DMS 273 (cell line): ENCODE measurements around the gene UTP11.
"Not testable (repeated sequence)": the region's sequence is repeated elsewhere in the genome, so short reads cannot be mapped to it uniquely, and the experiment has no call there.

Experiments
- DNase-seq: peaks from one replicate; lab custom pipeline; 2025; ENCODE audit not compliant: unreplicated experiment; lab: John Stamatoyannopoulos, UW

The UTP11 gene

GRCh38 chr1:38027201-38028104 is 14.9 kb downstream of the UTP11 start:
- peak; percentile 99 for DNase-seq

- DNase-seq = peak; percentile 100
These were observed 15.6 kb downstream of the UTP11 start for GRCh38 chr1:38028105-38028591.

GRCh38 chr1:38028671-38029070 is 16.1 kb downstream of the UTP11 start:
- DNase-seq = peak; percentile 100

GRCh38 chr1:38029081-38029681 is 16.6 kb downstream of the UTP11 start:
- peak; percentile 100 for DNase-seq

GRCh38 chr1:38029685-38030511 is 17.4 kb downstream of the UTP11 start:
- DNase-seq = peak; percentile 100

- DNase-seq = peak; percentile 99
These were observed 18.3 kb downstream of the UTP11 start for GRCh38 chr1:38030596-38031512.

- no peak for DNase-seq
These were observed 19.0 kb downstream of the UTP11 start for GRCh38 chr1:38031513-38031866.

- not testable (repeated sequence) for DNase-seq
These were observed 20.5 kb downstream of the UTP11 start for GRCh38 chr1:38032992-38033391.

GRCh38 chr1:38034871-38035270 is 22.3 kb downstream of the UTP11 start:
- DNase-seq = no peak

GRCh38 chr1:38037221-38037939 is 24.8 kb downstream of the UTP11 start:
- DNase-seq = peak; percentile 99

GRCh38 chr1:38038861-38039260 is 26.3 kb downstream of the UTP11 start:
- no peak for DNase-seq

GRCh38 chr1:38039331-38040088 is 27.0 kb downstream of the UTP11 start:
- DNase-seq = peak; percentile 93

GRCh38 chr1:38041936-38042834 is 29.7 kb downstream of the UTP11 start:
- no peak for DNase-seq

GRCh38 chr1:38043036-38043747 is 30.7 kb downstream of the UTP11 start:
- no peak for DNase-seq

- DNase-seq = peak; percentile 99
These were observed 32.0 kb downstream of the UTP11 start for GRCh38 chr1:38044221-38045215.
